ENCODE measurements around the gene TLR8. TPM values are rescaled to one million over a fixed set of nuclear protein-coding genes. Genes with fewer than 3 reads are reported as not detected.

The TLR8 gene
- total and polyA plus RNA-seq, 2 of the 4 experiments (the other 2 are of a cell fraction) = not detected

DNA sequence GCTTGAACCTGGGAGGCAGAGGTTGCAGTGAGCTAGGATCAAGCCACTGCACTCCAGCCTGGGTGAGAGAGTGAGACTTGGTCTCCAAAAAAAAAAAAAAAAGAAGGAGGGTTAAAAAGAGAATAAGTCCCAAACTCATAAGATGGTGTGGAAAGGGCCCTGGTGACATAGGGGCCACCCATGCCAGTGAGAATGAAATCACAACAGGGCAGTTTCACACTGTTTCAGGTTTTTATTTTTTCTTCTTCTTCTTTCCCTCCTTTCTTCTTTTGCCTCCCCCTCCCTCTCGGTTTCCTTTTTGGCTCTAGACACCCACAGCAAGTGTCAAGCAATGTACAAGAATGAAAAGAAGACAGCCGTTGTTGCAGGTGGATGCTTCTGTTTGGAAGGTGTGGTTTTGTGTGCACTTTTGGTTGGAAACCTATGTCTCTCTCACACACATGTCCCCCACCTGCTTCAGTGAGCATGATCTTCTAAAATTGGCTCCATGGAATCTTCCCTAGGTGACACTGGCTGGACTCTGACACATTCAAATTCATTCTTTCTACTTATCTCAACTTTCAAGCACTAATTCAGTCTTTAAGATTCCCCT lies 14.4 kb upstream of the TLR8 start:
- no peak overlapping the region for H2BK15ac ChIP-seq (ENCODE audit: low read depth, low read length)
- dilution Hi-C loops (cut with HindIII; ENCODE audit: low sequenced_read_pairs, unreplicated experiment) = no loop called here
- H2BK20ac ChIP-seq (ENCODE audit: low read depth, low read length) = no peak overlapping the region
- H3K9me3 ChIP-seq (ENCODE audit: control insufficient read depth, insufficient read depth, low read length) = no peaks in the 10 kb centered on the region
- H3K9ac ChIP-seq (ENCODE audit: low read depth, low read length) = no peak overlapping the region
- H3K14ac ChIP-seq (replicated peaks; ENCODE audit: low read depth, low read length) = no peak overlapping the region
- no TSS peak for BruUV-seq (replicated peaks)
- H3K23ac ChIP-seq (ENCODE audit: low read depth, low read length) = no peak overlapping the region
- no peak overlapping the region for H3K27ac ChIP-seq (ENCODE audit: insufficient read depth, low read length)
- H3K56ac ChIP-seq (ENCODE audit: extremely low read depth, insufficient read depth, low read length) = no peak overlapping the region
- H2BK120ac ChIP-seq (ENCODE audit: low read depth, low read length) = no peak overlapping the region
- H4K8ac ChIP-seq (ENCODE audit: low read depth in 2 of 2, low read length in 2 of 2) = no peak overlapping the region
- no peaks in the 10 kb centered on the region for H3K79me1 ChIP-seq (ENCODE audit: low read depth in 1 of 2, low read length in 2 of 2)
- H3K4ac ChIP-seq (ENCODE audit: low read depth, low read length) = no peak overlapping the region
- no CpG with 5 or more reads among the region's 2 CpGs for WGBS, 2 experiments (ENCODE audit: extremely low coverage in 2 of 2, insufficient read length in 1 of 2)
- in situ Hi-C loops (cut with MboI; ENCODE audit: low sequenced_read_pairs) = no loop called here
- no peaks in the 10 kb centered on the region for H3K4me1 ChIP-seq (ENCODE audit: control insufficient read depth, insufficient read depth, low read length)
- H3K18ac ChIP-seq (ENCODE audit: low read depth, low read length) = no peak overlapping the region
- ChIA-PET CTCF (no interaction called here), POLR2A (ENCODE audit: unreplicated experiment) (no interaction called here)
- no peak overlapping the region for H2BK5ac ChIP-seq (ENCODE audit: low read depth, low read length, poor library complexity, severe bottlenecking)
- no peaks in the 10 kb centered on the region for H4K20me1 ChIP-seq (ENCODE audit: insufficient read depth, low read length)
- no peak overlapping the region for H2AK5ac ChIP-seq (ENCODE audit: low read depth, low read length)
- intact Hi-C loops (cut with micrococcal nuclease) = no loop called here
- H4K91ac ChIP-seq (ENCODE audit: insufficient read depth, low read depth, low read length) = no peak overlapping the region
- no peak for DNase-seq
- no peaks in the 10 kb centered on the region for H3K36me3 ChIP-seq (ENCODE audit: control insufficient read depth, insufficient read depth, low read length)
- H2AFZ ChIP-seq (replicated peaks; ENCODE audit: low read length, poor library complexity) = no peak overlapping the region
- no peak overlapping the region for H3K4me2 ChIP-seq (ENCODE audit: low read depth, low read length)
- no peak overlapping the region for H4K5ac ChIP-seq (ENCODE audit: low read depth, low read length)
- H3K9me1 ChIP-seq (ENCODE audit: insufficient read depth, low read length) = no peaks in the 10 kb centered on the region
- no peak for ATAC-seq (ENCODE audit: low read depth)
- TF ChIP-seq MAZ (IDR thresholded peaks at IDR 0.05; ENCODE audit: borderline replicate concordance, low read depth, low read length) (no peak), POLR2A (IDR thresholded peaks at IDR 0.05; ENCODE audit: low read depth, low read length) (no peak), NFE2L2 (IDR thresholded peaks at IDR 0.05; ENCODE audit: low read depth, low read length) (no peak), FOS (IDR thresholded peaks at IDR 0.05; ENCODE audit: low read depth, low read length) (no peak), ELK1 (IDR thresholded peaks at IDR 0.05; ENCODE audit: borderline replicate concordance, low read depth, low read length) (no peak), CEBPB (IDR thresholded peaks at IDR 0.05; ENCODE audit: low read depth, low read length) (no peak), RFX5 (IDR thresholded peaks at IDR 0.05; ENCODE audit: low read depth, low read length) (no peak)
- TF ChIP-seq, protein P1, sequence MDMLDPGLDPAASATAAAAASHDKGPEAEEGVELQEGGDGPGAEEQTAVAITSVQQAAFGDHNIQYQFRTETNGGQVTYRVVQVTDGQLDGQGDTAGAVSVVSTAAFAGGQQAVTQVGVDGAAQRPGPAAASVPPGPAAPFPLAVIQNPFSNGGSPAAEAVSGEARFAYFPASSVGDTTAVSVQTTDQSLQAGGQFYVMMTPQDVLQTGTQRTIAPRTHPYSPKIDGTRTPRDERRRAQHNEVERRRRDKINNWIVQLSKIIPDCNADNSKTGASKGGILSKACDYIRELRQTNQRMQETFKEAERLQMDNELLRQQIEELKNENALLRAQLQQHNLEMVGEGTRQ (IDR thresholded peaks at IDR 0.05; ENCODE audit: low read depth, low read length) = no peak
- H2AK9ac ChIP-seq (replicated peaks; ENCODE audit: low read depth, low read length, poor library complexity) = no peak overlapping the region
- no peaks in the 10 kb centered on the region; the same call in 1 of the 2 replicates for H3K27me3 ChIP-seq (ENCODE audit: control insufficient read depth, insufficient read depth, low read length)
- H3K4me3 ChIP-seq (ENCODE audit: insufficient read depth, low read depth, low read length) = no peak overlapping the region

All from IMR-90 (cell line).